Omental fat pad (tissue), 4 donors: ENCODE data around the gene PPP2R5A. TPM values are rescaled to one million over a fixed set of nuclear protein-coding genes. Genes with fewer than 3 reads are reported as not detected.

ENCODE experiments used
- ATAC-seq: fragments of 150-250 bp; one replicate; pipeline ENCODE4 v1.9.1; 2016; ENCODE audit warnings: mild to moderate bottlenecking, moderate library complexity; ENCODE audit not compliant: low FRiP score
- DNase-seq: peaks from one replicate; pipeline ENCODE4 v3.0.0-alpha.2; 2019; ENCODE audit warnings: low spot score
- CTCF ChIP-seq, 3 donors: fragments of 450-650 bp; IDR thresholded peaks; one replicate each; pipeline ENCODE4 v1.5.1; 2016 to 2017; ENCODE audit warnings: antibody characterized with exemption in 3 of 3, mild to moderate bottlenecking in 3 of 3, moderate library complexity in 2 of 3
- total RNA-seq, 4 donors: library from RNA; depleted of rRNA; stranded (reverse); fragments of >200 nt; gene quantifications; one replicate each; pipeline ENCODE4 v1.1.0, GENCODE V29; 2016

The PPP2R5A gene
- 10 to 100 TPM; 34.8 to 98.6 (median 66.1) TPM for total RNA-seq

GRCh38 chr1:212284744-212285684 lies at the start of gene PPP2R5A:
Gene PPP2R5A, plus strand, starts transcription at chr1:212285410. Its CDS starts 701 bp downstream, at chr1:212286111.
- DNase-seq (peak; percentile 87), ATAC-seq (peak; percentile 99)
- TF ChIP-seq CTCF (IDR thresholded peaks at IDR 0.05): no peak

GRCh38 chr1:212235857-212236256 lies 49.4 kb upstream of the PPP2R5A start:
- ATAC-seq (no peak), DNase-seq (no peak)
- no peak for TF ChIP-seq CTCF (IDR thresholded peaks at IDR 0.05)

- ATAC-seq: no peak
- no peak for DNase-seq
- no peak for TF ChIP-seq CTCF (IDR thresholded peaks at IDR 0.05)
These were observed 48.5 kb upstream of the PPP2R5A start for GRCh38 chr1:212236664-212237220.

GRCh38 chr1:212237651-212238050 lies 47.6 kb upstream of the PPP2R5A start:
- TF ChIP-seq CTCF (IDR thresholded peaks at IDR 0.05): no peak
- DNase-seq (no peak), ATAC-seq (no peak)

GRCh38 chr1:212238552-212238951 lies 46.7 kb upstream of the PPP2R5A start:
- ATAC-seq (no peak), DNase-seq (no peak)
- no peak for TF ChIP-seq CTCF (IDR thresholded peaks at IDR 0.05)

- no peak for ATAC-seq
- TF ChIP-seq CTCF (IDR thresholded peaks at IDR 0.05): no peak
These were observed 43.7 kb upstream of the PPP2R5A start for GRCh38 chr1:212241501-212241900.

GRCh38 chr1:212241957-212242287 lies 43.3 kb upstream of the PPP2R5A start:
- ATAC-seq (no peak), DNase-seq (no peak)
- TF ChIP-seq CTCF (IDR thresholded peaks at IDR 0.05): no peak

More at GRCh38 chr1:212241501-212241900, 43.7 kb upstream of the PPP2R5A start:
- DNase-seq: no peak
